HFF-Myc (cell line): ENCODE data around the gene CCDC167.

Experiments used
- DNase-seq: peaks from one replicate; pipeline ENCODE4 v3.0.0-alpha.2; 2011; ENCODE audit warnings: low read depth; ENCODE audit errors: extremely low read depth
- H3K4me3 ChIP-seq: replicated peaks from 2 replicates; pipeline ENCODE4 v1.5.1; 2011; ENCODE audit warnings: low read depth, mild to moderate bottlenecking, control low read depth, low read length
- CTCF ChIP-seq: IDR thresholded peaks from 2 replicates; pipeline ENCODE4 v1.5.1; 2012; ENCODE audit warnings: mild to moderate bottlenecking, low read depth, low read length, control low read depth; ENCODE audit errors: missing control alignments

CCDC167 gene

GRCh38 chr6:37500294-37500608, 558 bp upstream of the CCDC167 start:
- no peak for DNase-seq
- TF ChIP-seq CTCF = no peak
- peak overlapping the region; percentile 63 for H3K4me3 ChIP-seq

- DNase-seq = no peak
- no peak for TF ChIP-seq CTCF
- no peak overlapping the region for H3K4me3 ChIP-seq
Observed at GRCh38 chr6:37496951-37497885, 2.5 kb downstream of the CCDC167 start.

- no peak overlapping the region for H3K4me3 ChIP-seq
- TF ChIP-seq CTCF = no peak
- no peak for DNase-seq
Observed at GRCh38 chr6:37495244-37495934, 4.3 kb downstream of the CCDC167 start.

GRCh38 chr6:37493661-37493995, 6.1 kb downstream of the CCDC167 start:
- no peak overlapping the region for H3K4me3 ChIP-seq
- DNase-seq = no peak
- no peak for TF ChIP-seq CTCF

GRCh38 chr6:37492991-37493660, 6.6 kb downstream of the CCDC167 start:
- no peak for DNase-seq

More at GRCh38 chr6:37492991-37493660, 6.6 kb downstream of the CCDC167 start:
- no peak overlapping the region for H3K4me3 ChIP-seq
- no peak for TF ChIP-seq CTCF
